ENCODE data around the gene IL13RA1.

- no peak for TF ChIP-seq CTCF (IDR thresholded peaks at IDR 0.05)
- no peak for TF ChIP-seq POLR2A (IDR thresholded peaks at IDR 0.05)
Measured at GRCh38 chrX:118714521-118714920, 12.9 kb upstream of the IL13RA1 start.
